Measurements from ENCODE around the gene NR2F1. TPM values are rescaled to one million over a fixed set of nuclear protein-coding genes. Genes with fewer than 3 reads are reported as not detected.
A peak's percentile ranks its signal among the peaks of the same experiment; 100 is the strongest.

The NR2F1 gene
- total RNA-seq, 4 donors from 2014 or later = 25.8 to 43.3 (median 37.5) TPM

DNA sequence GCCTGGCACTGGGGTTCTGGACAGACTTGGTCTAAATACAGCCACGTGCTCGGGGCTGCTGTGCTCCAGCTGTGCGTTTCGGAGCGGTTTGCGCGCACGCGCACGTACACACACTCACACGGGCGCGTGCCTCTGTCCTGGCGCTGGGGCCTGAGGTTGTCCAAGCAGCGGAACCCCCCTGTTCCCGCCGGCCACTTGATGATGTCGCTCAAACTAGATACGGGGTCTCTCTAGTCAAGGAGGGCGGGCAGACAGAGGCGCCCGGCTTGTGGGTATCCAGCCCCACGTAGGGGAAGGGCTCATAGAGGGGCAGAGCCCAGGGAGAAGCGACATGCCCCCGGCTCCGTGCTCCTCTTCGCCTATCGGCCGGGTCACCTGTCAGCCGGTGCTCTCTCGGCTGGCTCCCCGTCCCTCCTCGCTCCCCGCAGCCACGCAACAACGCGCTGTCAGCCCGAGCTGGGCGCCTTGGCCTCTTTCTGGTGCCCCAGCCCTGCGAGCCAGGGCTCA, 10.9 kb upstream of the NR2F1 start:
- peaks cover 21% of the 10 kb centered on the region for H3K27me3 ChIP-seq
- 3 to 28% methylated on average over 20 to 25 of the region's 40 CpGs for WGBS, 2 donors
- peak overlapping the region; percentile 10 to 45 (median 23) for H3K27ac ChIP-seq
- TF ChIP-seq, protein P1, sequence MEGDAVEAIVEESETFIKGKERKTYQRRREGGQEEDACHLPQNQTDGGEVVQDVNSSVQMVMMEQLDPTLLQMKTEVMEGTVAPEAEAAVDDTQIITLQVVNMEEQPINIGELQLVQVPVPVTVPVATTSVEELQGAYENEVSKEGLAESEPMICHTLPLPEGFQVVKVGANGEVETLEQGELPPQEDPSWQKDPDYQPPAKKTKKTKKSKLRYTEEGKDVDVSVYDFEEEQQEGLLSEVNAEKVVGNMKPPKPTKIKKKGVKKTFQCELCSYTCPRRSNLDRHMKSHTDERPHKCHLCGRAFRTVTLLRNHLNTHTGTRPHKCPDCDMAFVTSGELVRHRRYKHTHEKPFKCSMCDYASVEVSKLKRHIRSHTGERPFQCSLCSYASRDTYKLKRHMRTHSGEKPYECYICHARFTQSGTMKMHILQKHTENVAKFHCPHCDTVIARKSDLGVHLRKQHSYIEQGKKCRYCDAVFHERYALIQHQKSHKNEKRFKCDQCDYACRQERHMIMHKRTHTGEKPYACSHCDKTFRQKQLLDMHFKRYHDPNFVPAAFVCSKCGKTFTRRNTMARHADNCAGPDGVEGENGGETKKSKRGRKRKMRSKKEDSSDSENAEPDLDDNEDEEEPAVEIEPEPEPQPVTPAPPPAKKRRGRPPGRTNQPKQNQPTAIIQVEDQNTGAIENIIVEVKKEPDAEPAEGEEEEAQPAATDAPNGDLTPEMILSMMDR (IDR thresholded peaks at IDR 0.05) = no peak
- no peak for TF ChIP-seq POLR2A (IDR thresholded peaks at IDR 0.05)
- no peak for DNase-seq
- intact Hi-C loops (cut with DNase I) = loop anchor here (10.0 kb wide), 1 partner anchor 487 kb away; no protein-coding TSS in a partner anchor
- H3K4me3 ChIP-seq (replicated peaks in 1 of 3) = peak overlapping the region in 1 of 3 donors; percentile 14
- H3K36me3 ChIP-seq = no peaks in the 10 kb centered on the region
- H3K9me3 ChIP-seq = no peaks in the 10 kb centered on the region
- peaks cover 12 to 19% of the 10 kb centered on the region in 2 donors for H3K4me1 ChIP-seq

GRCh38 chr5:93572608-93573353, 10.2 kb upstream of the NR2F1 start:
- DNase-seq = no peak
- peak overlapping the region; percentile 10 to 45 (median 23) for H3K27ac ChIP-seq
- WGBS, 2 donors = 12 to 27% methylated on average over 38 to 45 of the region's 45 CpGs
- H3K27me3 ChIP-seq = peaks cover 21% of the 10 kb centered on the region
- H3K9me3 ChIP-seq = no peaks in the 10 kb centered on the region
- H3K4me3 ChIP-seq (replicated peaks in 1 of 3) = peak overlapping the region in 1 of 3 donors; percentile 14
- TF ChIP-seq POLR2A (IDR thresholded peaks at IDR 0.05) = no peak
- TF ChIP-seq, protein P1 (IDR thresholded peaks at IDR 0.05) = no peak
- H3K4me1 ChIP-seq = peaks cover 12 to 19% of the 10 kb centered on the region in 2 donors
- intact Hi-C loops (cut with DNase I) = loop anchor here (10.0 kb wide), 1 partner anchor 488 kb away; no protein-coding TSS in a partner anchor
- H3K36me3 ChIP-seq = no peaks in the 10 kb centered on the region

DNA sequence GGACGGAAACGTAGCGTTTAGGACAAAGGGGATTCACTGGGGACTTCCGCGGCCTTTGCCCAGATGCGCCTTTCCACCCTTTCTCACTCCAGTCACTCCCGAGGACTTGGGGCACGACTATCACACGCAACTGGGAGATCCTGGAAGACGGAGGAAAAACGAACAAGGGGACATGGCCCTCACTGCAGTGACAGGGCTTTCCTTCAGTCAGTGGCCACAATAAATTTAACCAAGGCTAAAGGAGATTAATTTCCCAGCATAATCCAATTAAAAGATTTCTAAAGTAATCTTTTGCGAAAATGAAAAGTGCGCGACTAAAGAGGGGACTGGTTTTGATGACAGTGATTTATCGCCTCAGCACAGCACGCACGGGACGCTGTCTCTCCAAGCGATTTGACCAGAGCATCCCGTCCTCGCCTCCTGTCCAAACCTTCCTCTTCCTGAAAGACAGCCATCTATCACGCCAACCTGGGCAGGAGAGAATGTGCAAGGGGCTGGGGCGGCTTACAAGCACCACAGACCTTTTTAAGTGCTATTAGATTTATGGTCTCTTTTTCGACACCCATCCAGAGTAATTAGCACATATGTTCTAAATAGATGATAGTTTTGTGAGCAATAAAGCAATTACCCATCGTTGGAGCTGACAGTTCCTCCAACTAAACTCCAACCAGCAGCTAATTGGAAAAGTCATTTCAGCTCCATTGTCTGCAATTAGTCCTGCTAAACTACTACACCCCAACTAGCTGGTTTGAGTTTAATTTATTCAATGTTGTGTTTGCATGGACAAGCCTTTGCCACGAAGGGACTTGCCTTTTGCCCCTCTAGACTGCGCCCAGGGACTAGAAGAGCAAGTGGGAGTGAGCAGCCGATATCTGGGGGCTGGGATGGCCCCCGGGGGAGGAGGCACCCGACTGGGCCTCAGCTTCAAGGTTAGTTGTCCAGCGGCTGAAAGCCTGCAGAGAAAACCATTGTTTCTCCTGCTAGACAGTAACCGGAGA, 9.4 kb upstream of the NR2F1 start:
- Histone ChIP-seq H3K4me3 (replicated peaks in 1 of 3) (no peak overlapping the region), H3K27ac (peak overlapping the region in 1 of 3 donors; percentile 45)

GRCh38 chr5:93574491-93575305, 8.3 kb upstream of the NR2F1 start:
- TF ChIP-seq POLR2A (IDR thresholded peaks at IDR 0.05) = no peak
- TF ChIP-seq, protein P1 (IDR thresholded peaks at IDR 0.05) = no peak
- peaks cover 21% of the 10 kb centered on the region for H3K27me3 ChIP-seq
- DNase-seq = no peak
- intact Hi-C loops (cut with DNase I) = loop anchor here (10.0 kb wide), 1 partner anchor 490 kb away; no protein-coding TSS in a partner anchor
- no peak overlapping the region for H3K27ac ChIP-seq
- H3K4me3 ChIP-seq (replicated peaks in 1 of 3) = no peak overlapping the region
- peaks cover 20 to 30% of the 10 kb centered on the region in 2 donors for H3K4me1 ChIP-seq
- no peaks in the 10 kb centered on the region for H3K9me3 ChIP-seq
- H3K36me3 ChIP-seq = no peaks in the 10 kb centered on the region
- 23 to 36% methylated on average over 12 of the region's 12 CpGs for WGBS, 2 donors

More for the DNA sequence above, 9.4 kb upstream of the NR2F1 start:
- no peaks in the 10 kb centered on the region for H3K9me3 ChIP-seq
- no peaks in the 10 kb centered on the region for H3K36me3 ChIP-seq
- intact Hi-C loops (cut with DNase I) = loop anchor here (10.0 kb wide), 1 partner anchor 489 kb away; no protein-coding TSS in a partner anchor
- TF ChIP-seq POLR2A (IDR thresholded peaks at IDR 0.05) = no peak
- TF ChIP-seq, protein P1 (IDR thresholded peaks at IDR 0.05) = no peak
- H3K27me3 ChIP-seq = peaks cover 21% of the 10 kb centered on the region
- no peak for DNase-seq
- peaks cover 12 to 20% of the 10 kb centered on the region in 2 donors for H3K4me1 ChIP-seq
- 31 to 39% methylated on average over 32 of the region's 32 CpGs for WGBS, 2 donors

All from thyroid gland (tissue), 4 donors.